HTERT RPE-1 (cell line): Measurements from ENCODE around the gene TMEM72.

Experiments used
- in situ Hi-C: fragments of 300-500 bp; cut with MboI; formaldehyde crosslinking; loops from 4 replicates; pipeline ENCODE4 v1.14.3; 2020; ENCODE audit warnings: low sequenced_read_pairs

Gene TMEM72

GRCh38 chr10:44889834-44890233 is 21.3 kb upstream of the TMEM72 start:
- in situ Hi-C loops: no loop called here

DNA sequence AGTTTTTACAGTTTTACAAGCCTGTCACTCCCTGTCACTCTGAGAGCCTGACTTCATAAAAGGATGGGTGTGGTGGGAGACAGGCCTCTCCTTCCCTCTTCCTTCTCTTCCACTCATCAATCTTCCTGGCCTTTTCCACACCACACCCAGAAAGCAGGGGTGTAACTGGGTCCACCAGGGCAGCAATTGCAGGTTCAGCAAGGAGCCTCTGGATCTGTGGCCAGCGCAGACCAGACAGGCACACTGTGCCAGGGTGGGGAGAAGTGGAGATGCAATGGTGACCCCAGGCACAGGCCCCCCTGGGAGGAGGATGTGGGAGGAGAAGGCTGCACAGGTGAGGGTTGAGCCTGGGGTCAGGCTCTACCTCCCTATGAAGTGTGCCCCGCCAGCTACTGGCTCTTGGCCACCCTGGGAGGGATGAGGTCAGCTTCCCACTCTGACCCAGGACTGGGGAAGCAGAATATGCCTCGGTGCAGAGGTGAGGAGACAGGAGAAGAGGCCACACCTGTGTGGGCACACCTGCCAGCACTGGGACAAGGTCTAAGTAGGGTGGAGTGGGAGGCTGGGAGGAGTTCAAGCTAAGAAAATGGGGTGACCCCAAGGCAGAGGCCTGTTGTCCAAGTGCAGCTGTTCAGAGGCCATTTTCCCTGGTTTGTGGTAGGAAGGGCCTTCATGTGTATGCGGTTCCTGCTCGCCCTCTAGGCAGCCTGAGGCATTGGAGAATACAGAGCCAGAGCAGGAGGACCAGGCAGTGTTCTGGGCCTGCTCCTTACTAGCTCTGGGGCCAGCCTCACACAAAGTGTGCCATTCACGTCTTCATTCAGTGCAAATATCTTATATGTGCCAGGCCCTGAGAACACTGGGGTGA is 20.2 kb upstream of the TMEM72 start:
- in situ Hi-C loops: no loop called here

DNA sequence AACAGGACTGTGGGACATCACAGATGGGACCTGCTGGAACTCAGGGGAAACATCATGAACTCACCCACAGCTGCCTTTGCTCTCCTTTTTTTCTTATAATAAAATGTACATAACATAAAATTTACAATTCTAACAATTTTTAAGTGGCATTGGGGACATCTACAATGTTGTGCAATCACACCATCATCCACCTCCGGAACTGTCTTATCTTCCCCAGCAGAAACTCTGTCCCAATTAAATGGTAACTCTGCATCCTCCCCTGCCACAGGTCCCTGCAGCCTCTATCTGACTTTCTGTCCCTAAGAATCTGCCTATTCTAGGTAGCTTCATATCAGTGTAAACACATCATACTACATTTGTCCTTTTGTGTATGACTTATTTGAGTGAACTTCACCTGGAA is 19.4 kb upstream of the TMEM72 start:
- in situ Hi-C loops: no loop called here

DNA sequence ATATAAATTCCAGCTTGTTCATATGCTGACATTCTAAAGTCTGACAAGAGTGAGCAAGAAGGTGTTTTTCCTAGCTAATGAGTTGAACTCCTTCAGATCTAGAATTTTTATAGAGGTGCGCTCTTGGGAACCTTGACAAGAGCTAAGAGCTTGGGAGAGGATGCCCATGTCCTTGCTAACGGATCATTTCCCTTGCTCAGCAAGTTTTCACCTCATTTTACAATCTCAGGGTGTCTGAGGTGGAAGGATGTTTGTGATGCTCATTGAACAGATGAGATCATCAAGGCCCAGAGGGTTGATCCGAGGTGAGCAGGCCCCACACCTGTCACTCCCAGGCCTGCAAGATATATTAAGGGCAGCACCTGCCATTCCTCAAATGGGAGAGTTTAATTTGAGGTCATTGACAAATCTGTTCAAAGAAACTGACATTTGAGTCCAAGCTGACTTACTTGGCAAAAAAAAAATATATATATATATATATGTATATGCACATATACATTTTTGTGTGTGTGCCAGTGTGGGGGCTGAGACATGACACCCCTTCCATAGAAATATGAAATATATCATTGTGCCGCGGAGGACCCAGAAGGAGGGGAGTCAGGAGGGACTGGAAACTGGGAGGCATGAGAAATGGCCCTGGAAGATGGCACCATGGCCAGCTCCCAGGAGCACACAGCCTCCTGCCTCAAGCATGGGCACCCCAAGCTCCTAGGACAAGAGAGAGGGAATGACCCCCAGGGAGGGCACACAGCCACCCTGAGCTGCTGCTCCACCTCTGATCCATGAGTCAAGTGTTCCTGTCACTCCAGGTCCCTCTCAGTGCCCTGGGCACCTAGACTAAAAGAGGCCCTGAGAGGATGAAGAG is 17.3 kb upstream of the TMEM72 start:
- in situ Hi-C loops: no loop called here

- in situ Hi-C loops: no loop called here
Measured at GRCh38 chr10:44894691-44895090, 16.4 kb upstream of the TMEM72 start.

DNA sequence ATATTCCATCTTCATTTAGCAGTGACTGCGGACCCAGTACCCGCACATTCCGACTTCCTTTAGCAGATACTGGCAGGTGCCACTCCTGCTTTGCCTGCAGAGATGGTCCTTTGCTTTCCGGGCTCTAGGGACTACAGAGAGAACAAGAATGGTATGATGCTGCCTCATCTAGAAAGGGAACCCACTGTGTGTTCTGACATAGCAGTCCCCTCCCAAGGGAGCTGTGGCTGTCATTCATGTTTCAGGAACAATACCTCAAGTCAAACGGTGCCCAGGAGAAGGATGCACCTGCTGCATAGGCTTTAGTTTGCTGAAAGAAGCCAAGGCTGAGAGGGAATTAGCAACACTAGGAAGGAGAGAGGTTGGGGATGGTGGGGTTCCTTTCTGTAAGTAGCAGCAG is 15.9 kb upstream of the TMEM72 start:
- in situ Hi-C loops: no loop called here

DNA sequence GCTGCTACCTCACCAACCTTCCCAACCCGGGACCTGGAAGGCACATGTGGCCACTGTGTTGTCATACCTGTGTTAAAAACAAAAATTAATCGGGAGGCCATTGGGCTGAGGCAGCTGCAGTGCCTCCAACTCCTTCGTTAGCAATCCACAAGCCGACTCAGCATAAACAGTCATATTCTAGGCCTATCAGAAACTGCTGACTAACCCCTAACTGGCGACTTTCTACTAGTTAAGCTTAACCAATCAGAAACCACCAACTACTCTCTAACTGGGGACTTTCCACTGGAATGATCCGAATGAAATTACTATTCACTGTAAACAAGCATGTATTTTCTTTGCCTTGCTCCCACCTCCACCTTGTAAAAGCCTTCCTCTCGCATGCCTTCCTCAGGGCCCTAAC is 14.1 kb upstream of the TMEM72 start:
- in situ Hi-C loops: no loop called here

- in situ Hi-C loops: no loop called here
Measured at GRCh38 chr10:44898665-44899064, 12.5 kb upstream of the TMEM72 start.

- in situ Hi-C loops: no loop called here
Measured at GRCh38 chr10:44899450-44900080, 11.6 kb upstream of the TMEM72 start.

- in situ Hi-C loops: no loop called here
Measured at GRCh38 chr10:44902941-44903545, 8.1 kb upstream of the TMEM72 start.

GRCh38 chr10:44906486-44906885 is 4.7 kb upstream of the TMEM72 start:
- in situ Hi-C loops: no loop called here

GRCh38 chr10:44907556-44907955 is 3.6 kb upstream of the TMEM72 start:
- in situ Hi-C loops: no loop called here

- in situ Hi-C loops: no loop called here
Measured at GRCh38 chr10:44908066-44908749, 2.9 kb upstream of the TMEM72 start.

DNA sequence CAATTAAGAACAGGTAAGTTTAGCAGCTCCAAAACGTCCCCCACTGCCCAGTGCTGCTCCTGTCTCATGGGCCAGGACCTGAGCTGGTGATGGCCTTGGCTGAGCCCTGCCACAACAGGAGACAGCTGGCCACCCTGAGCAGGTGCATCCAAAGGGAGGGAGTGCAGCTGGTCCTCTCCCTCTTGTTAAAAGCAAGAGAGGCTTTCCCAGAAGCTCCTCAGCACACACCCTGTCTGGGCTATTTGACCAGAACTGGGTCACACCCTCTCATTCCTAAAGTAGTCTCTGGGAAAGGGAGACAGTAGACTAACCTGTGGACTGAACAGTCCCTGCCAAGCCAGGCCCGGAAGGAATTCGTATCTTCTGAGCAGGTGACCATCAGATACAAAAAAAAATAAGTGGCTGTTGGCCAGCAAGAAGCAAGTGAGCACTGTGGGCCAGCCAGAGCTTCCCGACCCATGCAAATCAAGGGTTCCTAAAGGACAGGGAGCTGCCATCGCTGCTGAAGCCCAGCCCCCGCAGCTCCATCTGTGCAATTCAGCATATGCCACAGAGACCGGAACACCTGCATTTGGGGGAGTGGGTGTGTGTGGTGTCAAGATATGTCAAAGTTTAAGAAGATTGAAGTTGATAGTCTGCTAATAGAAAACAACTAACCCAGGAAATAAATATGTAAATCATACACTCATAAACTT is 2.1 kb upstream of the TMEM72 start:
- in situ Hi-C loops: no loop called here

- in situ Hi-C loops: no loop called here
Measured at GRCh38 chr10:44909910-44910309, 1.2 kb upstream of the TMEM72 start.

DNA sequence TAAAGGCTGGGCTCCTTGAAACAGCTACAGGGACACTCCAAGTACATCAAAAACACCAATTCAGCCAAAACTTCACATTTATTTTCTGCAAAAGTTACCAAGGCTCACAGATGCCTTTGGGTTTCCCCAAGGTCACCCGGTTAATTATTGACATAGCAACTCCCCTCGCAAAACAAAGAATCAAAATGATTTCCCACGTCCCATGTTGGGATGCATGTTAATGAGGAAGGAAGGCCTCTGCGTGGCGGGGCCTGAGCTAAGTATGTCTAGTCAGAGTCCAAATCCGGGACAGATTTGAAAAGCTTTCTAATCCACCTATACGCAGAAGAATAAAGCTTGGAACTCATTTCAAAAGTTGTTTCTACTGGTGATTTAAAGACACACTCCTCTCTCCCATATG is 535 bp upstream of the TMEM72 start:
- in situ Hi-C loops: no loop called here

GRCh38 chr10:44911951-44912350 is 814 bp downstream of the TMEM72 start:
- in situ Hi-C loops: no loop called here

GRCh38 chr10:44913350-44914081 is 2.4 kb downstream of the TMEM72 start:
- in situ Hi-C loops: no loop called here

DNA sequence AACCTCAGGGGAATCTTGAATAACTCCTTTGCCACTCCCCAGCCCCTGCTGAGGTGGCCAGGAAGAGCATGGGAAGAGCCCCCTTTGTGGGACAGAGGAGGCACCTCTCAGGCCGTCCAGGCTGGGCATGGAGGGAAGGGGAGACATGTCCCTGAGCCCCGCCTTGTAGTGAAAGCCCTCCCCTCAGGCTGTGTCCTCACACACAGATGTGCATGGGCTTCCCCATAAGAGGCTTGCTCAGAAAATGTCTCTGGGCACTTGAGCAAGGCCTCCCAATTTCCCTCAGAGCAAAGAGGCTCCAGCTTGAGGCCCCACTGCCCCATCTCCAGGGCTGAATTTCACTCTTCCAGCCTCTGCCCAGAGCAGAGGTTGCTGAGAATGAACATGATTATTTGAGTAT is 3.8 kb downstream of the TMEM72 start:
- in situ Hi-C loops: no loop called here
